ENCODE measurements around the gene PRAME. TPM values are rescaled to one million over a fixed set of nuclear protein-coding genes. Genes with fewer than 3 reads are reported as not detected.
"Not testable (repeated sequence)": the region's sequence is repeated elsewhere in the genome, so short reads cannot be mapped to it uniquely, and the experiment has no call there.

The PRAME gene
- total RNA-seq, 1 experiment from 2014 or later: 68.4 TPM

GRCh38 chr22:22584722-22585121, 25.7 kb upstream of the PRAME start:
- TF ChIP-seq POLR2AphosphoS5 (IDR thresholded peaks at IDR 0.05; ENCODE audit: low read depth, low read length) (no peak), SIN3A (IDR thresholded peaks at IDR 0.05; ENCODE audit: borderline replicate concordance, insufficient read depth, low read depth, low read length) (no peak), TCF7L2 (IDR thresholded peaks at IDR 0.05; ENCODE audit: low read depth, low read length) (no peak), CTCF (IDR thresholded peaks at IDR 0.05) (no peak), REST (IDR thresholded peaks at IDR 0.05; ENCODE audit: insufficient read depth in 1 of 2, low read depth in 2 of 2, low read length in 1 of 2) (no peak)
- intact Hi-C loops (cut with micrococcal nuclease; ENCODE audit: unreplicated experiment): no loop called here
- POLR2A ChIA-PET: interaction anchor here (0.7 kb wide), 1 partner anchor 635 kb away, joined by 3 read pairs; no protein-coding TSS in a partner anchor
- no peak for ATAC-seq
- no peak for DNase-seq (ENCODE audit: low read depth, low spot score)
- no peaks in the 10 kb centered on the region for H3K9me3 ChIP-seq (ENCODE audit: control insufficient read depth, insufficient read depth, low read depth, low read length)
- in situ Hi-C loops (cut with HindIII; ENCODE audit: low pct_unique_long_range_greater_than_20kb, low sequenced_read_pairs): no loop called here
- no peaks in the 10 kb centered on the region for H3K4me1 ChIP-seq (ENCODE audit: control insufficient read depth, insufficient read depth, low read length)
- peaks cover 2% of the 10 kb centered on the region; the same call in 1 of the 2 replicates for H3K27me3 ChIP-seq (ENCODE audit: control insufficient read depth, insufficient read depth, low read length)
- BruUV-seq (replicated peaks): no TSS peak
- no peak overlapping the region for H3K4me3 ChIP-seq (ENCODE audit: low read depth in 2 of 2, low read length in 2 of 2)
- CTCF ChIA-PET: interaction anchor here (1.1 kb wide), 1 partner anchor 9 kb away, joined by 4 read pairs; no protein-coding TSS in a partner anchor
- no peaks in the 10 kb centered on the region for H3K36me3 ChIP-seq (ENCODE audit: control insufficient read depth, insufficient read depth, low read length)
- no peak overlapping the region for H3K27ac ChIP-seq (ENCODE audit: low read length)

- ATAC-seq: no peak
Measured at GRCh38 chr22:22583030-22583429, 24.0 kb upstream of the PRAME start.

GRCh38 chr22:22581524-22581923, 22.5 kb upstream of the PRAME start:
- H3K36me3 ChIP-seq (ENCODE audit: control insufficient read depth, insufficient read depth, low read length); intact Hi-C loops (cut with micrococcal nuclease; ENCODE audit: unreplicated experiment); H3K27ac ChIP-seq (ENCODE audit: low read length); ATAC-seq; H3K9me3 ChIP-seq (ENCODE audit: control insufficient read depth, insufficient read depth, low read depth, low read length); CTCF ChIA-PET; H3K4me1 ChIP-seq (ENCODE audit: control insufficient read depth, insufficient read depth, low read length); DNase-seq (ENCODE audit: low read depth, low spot score); H3K4me3 ChIP-seq (ENCODE audit: low read depth in 2 of 2, low read length in 2 of 2); H3K27me3 ChIP-seq (ENCODE audit: control insufficient read depth, insufficient read depth, low read length); POLR2A ChIA-PET; in situ Hi-C loops (cut with HindIII; ENCODE audit: low pct_unique_long_range_greater_than_20kb, low sequenced_read_pairs); BruUV-seq (replicated peaks): not testable (repeated sequence)

More at GRCh38 chr22:22583030-22583429, 24.0 kb upstream of the PRAME start:
- peaks cover 2% of the 10 kb centered on the region; the same call in 1 of the 2 replicates for H3K27me3 ChIP-seq (ENCODE audit: control insufficient read depth, insufficient read depth, low read length)
- ChIA-PET POLR2A (interaction anchor here (0.7 kb wide), 1 partner anchor 380 kb away, joined by 7 read pairs; no protein-coding TSS in a partner anchor), CTCF (no interaction called here)
- BruUV-seq (replicated peaks): no TSS peak
- H3K36me3 ChIP-seq (ENCODE audit: control insufficient read depth, insufficient read depth, low read length): no peaks in the 10 kb centered on the region
- H3K4me3 ChIP-seq (ENCODE audit: low read depth in 2 of 2, low read length in 2 of 2): no peak overlapping the region
- H3K27ac ChIP-seq (ENCODE audit: low read length): no peak overlapping the region
- intact Hi-C loops (cut with micrococcal nuclease; ENCODE audit: unreplicated experiment): no loop called here
- H3K9me3 ChIP-seq (ENCODE audit: control insufficient read depth, insufficient read depth, low read depth, low read length): no peaks in the 10 kb centered on the region
- no peak for DNase-seq (ENCODE audit: low read depth, low spot score)
- H3K4me1 ChIP-seq (ENCODE audit: control insufficient read depth, insufficient read depth, low read length): no peaks in the 10 kb centered on the region
- in situ Hi-C loops (cut with HindIII; ENCODE audit: low pct_unique_long_range_greater_than_20kb, low sequenced_read_pairs): no loop called here
- no peak for TF ChIP-seq CTCF (IDR thresholded peaks at IDR 0.05)

All from Panc1 (cell line).